Measurements from ENCODE around the gene USP3. TPM values are rescaled to one million over a fixed set of nuclear protein-coding genes. Genes with fewer than 3 reads are reported as not detected.

USP3 gene
- total RNA-seq, 2 donors from 2014 or later, result 48.8 to 50.1 TPM

- no peaks in the 10 kb centered on the region for H3K9me3 ChIP-seq
- no peaks in the 10 kb centered on the region for H3K4me1 ChIP-seq
- DNase-seq (no peak), ATAC-seq (no peak)
- intact Hi-C loops (cut with DNase I), result no loop called here
- H3K27ac ChIP-seq, result no peak overlapping the region
- 81 to 90% methylated on average over 2 of the region's 2 CpGs for WGBS, 2 donors
- peaks cover 0 to 22% of the 10 kb centered on the region in 2 donors for H3K36me3 ChIP-seq (replicated peaks in 1 of 2; ENCODE audit: insufficient read depth in 1 of 2, low read depth in 2 of 2)
- no peak overlapping the region for H3K4me3 ChIP-seq
- TF ChIP-seq POLR2A (IDR thresholded peaks at IDR 0.05), result no peak
- TF ChIP-seq CTCF (IDR thresholded peaks at IDR 0.05), result no peak
- no peaks in the 10 kb centered on the region for H3K27me3 ChIP-seq
Measured at GRCh38 chr15:63633312-63633711, 128.9 kb downstream of the USP3 start.

- H3K27me3 ChIP-seq, result no peaks in the 10 kb centered on the region
- H3K9me3 ChIP-seq, result no peaks in the 10 kb centered on the region
- intact Hi-C loops (cut with DNase I), result no loop called here
- H3K4me3 ChIP-seq, result no peak overlapping the region
- H3K36me3 ChIP-seq (replicated peaks in 1 of 2; ENCODE audit: insufficient read depth in 1 of 2, low read depth in 2 of 2), result peaks cover 0 to 25% of the 10 kb centered on the region in 2 donors
- WGBS, 2 donors, result 79 to 96% methylated on average over 1 of the region's 1 CpG
- ATAC-seq, result no peak
- DNase-seq, result no peak
- TF ChIP-seq POLR2A (IDR thresholded peaks at IDR 0.05) (no peak), CTCF (IDR thresholded peaks at IDR 0.05) (no peak)
- H3K27ac ChIP-seq, result no peak overlapping the region
- no peaks in the 10 kb centered on the region for H3K4me1 ChIP-seq
Measured at GRCh38 chr15:63634154-63634553, 129.8 kb downstream of the USP3 start.

GRCh38 chr15:63636518-63637061 is 132.2 kb downstream of the USP3 start:
- H3K27ac ChIP-seq, result no peak overlapping the region
- intact Hi-C loops (cut with DNase I), result no loop called here
- no peaks in the 10 kb centered on the region for H3K27me3 ChIP-seq
- TF ChIP-seq POLR2A (IDR thresholded peaks at IDR 0.05) (no peak), CTCF (IDR thresholded peaks at IDR 0.05) (no peak)
- DNase-seq (no peak), ATAC-seq (no peak)
- no peaks in the 10 kb centered on the region for H3K9me3 ChIP-seq
- no peaks in the 10 kb centered on the region for H3K4me1 ChIP-seq
- H3K36me3 ChIP-seq (replicated peaks in 1 of 2; ENCODE audit: insufficient read depth in 1 of 2, low read depth in 2 of 2), result peaks cover 0 to 34% of the 10 kb centered on the region in 2 donors
- H3K4me3 ChIP-seq, result no peak overlapping the region
- WGBS, 2 donors, result 94 to 96% methylated on average over 9 of the region's 9 CpGs

GRCh38 chr15:63638839-63639238 is 134.4 kb downstream of the USP3 start:
- TF ChIP-seq CTCF (IDR thresholded peaks at IDR 0.05), result no peak
- WGBS, 2 donors, result 86 to 89% methylated on average over 1 of the region's 1 CpG
- H3K27ac ChIP-seq, result no peak overlapping the region
- no peaks in the 10 kb centered on the region for H3K27me3 ChIP-seq
- no peak for DNase-seq
- H3K4me3 ChIP-seq, result no peak overlapping the region
- H3K4me1 ChIP-seq, result no peaks in the 10 kb centered on the region
- intact Hi-C loops (cut with DNase I), result no loop called here
- no peak for ATAC-seq
- no peaks in the 10 kb centered on the region for H3K9me3 ChIP-seq
- peaks cover 0 to 27% of the 10 kb centered on the region in 2 donors for H3K36me3 ChIP-seq (replicated peaks in 1 of 2; ENCODE audit: insufficient read depth in 1 of 2, low read depth in 2 of 2)

- peaks cover 0 to 29% of the 10 kb centered on the region in 2 donors for H3K36me3 ChIP-seq (replicated peaks in 1 of 2; ENCODE audit: insufficient read depth in 1 of 2, low read depth in 2 of 2)
- no peaks in the 10 kb centered on the region for H3K27me3 ChIP-seq
- no peak overlapping the region for H3K4me3 ChIP-seq
- H3K27ac ChIP-seq, result no peak overlapping the region
- no peaks in the 10 kb centered on the region for H3K4me1 ChIP-seq
- TF ChIP-seq POLR2A (IDR thresholded peaks at IDR 0.05) (no peak), CTCF (IDR thresholded peaks at IDR 0.05) (no peak)
- no peaks in the 10 kb centered on the region for H3K9me3 ChIP-seq
- intact Hi-C loops (cut with DNase I), result loop anchor here (10.0 kb wide), 1 partner anchor 55 kb away; no protein-coding TSS in a partner anchor
- DNase-seq, result no peak
- WGBS, 2 donors, result 92 to 93% methylated on average over 3 of the region's 3 CpGs
- ATAC-seq, result no peak
Measured at GRCh38 chr15:63640146-63640545, 135.8 kb downstream of the USP3 start.

All from body of pancreas (tissue), 4 donors.